Fibroblast of mammary gland (primary cell): ENCODE results near the gene PCDH19.

Source experiments
- DNase-seq: peaks from one replicate; pipeline ENCODE4 v3.0.0-alpha.2; 2010; ENCODE audit warnings: low read depth
- H3K4me3 ChIP-seq: 2 replicates; pipeline ENCODE4 v1.5.1; 2011; ENCODE audit warnings: low read depth, mild to moderate bottlenecking, low read length, moderate library complexity; ENCODE audit not compliant: control insufficient read depth
- CTCF ChIP-seq: conservative IDR thresholded peaks from 2 replicates; pipeline ENCODE4 v1.5.1; 2011; ENCODE audit warnings: low read depth, low read length, inconsistent platforms; ENCODE audit not compliant: control insufficient read depth, insufficient read depth

PCDH19 gene

GRCh38 chrX:100350704-100351489 is 59.2 kb downstream of the PCDH19 start:
- TF ChIP-seq CTCF: no peak

GRCh38 chrX:100349391-100349790 is 60.7 kb downstream of the PCDH19 start:
- no peak for DNase-seq
- no peak overlapping the region for H3K4me3 ChIP-seq
- no peak for TF ChIP-seq CTCF

More at GRCh38 chrX:100350704-100351489, 59.2 kb downstream of the PCDH19 start:
- H3K4me3 ChIP-seq: no peak overlapping the region
- no peak for DNase-seq

GRCh38 chrX:100341142-100341510 is 68.9 kb downstream of the PCDH19 start:
- no peak overlapping the region for H3K4me3 ChIP-seq
- no peak for DNase-seq
- no peak for TF ChIP-seq CTCF

GRCh38 chrX:100340491-100341141 is 69.5 kb downstream of the PCDH19 start:
- TF ChIP-seq CTCF: no peak
- no peak for DNase-seq
- no peak overlapping the region for H3K4me3 ChIP-seq

GRCh38 chrX:100328351-100328750 is 81.7 kb downstream of the PCDH19 start:
- TF ChIP-seq CTCF: no peak
- no peak for DNase-seq
- no peak overlapping the region for H3K4me3 ChIP-seq

- no peak overlapping the region for H3K4me3 ChIP-seq
- TF ChIP-seq CTCF: no peak
- DNase-seq: no peak
These were observed 90.4 kb downstream of the PCDH19 start for GRCh38 chrX:100319716-100320115.
